ENCODE results near the gene AFF3.
"Not testable (repeated sequence)": the region's sequence is repeated elsewhere in the genome, so short reads cannot be mapped to it uniquely, and the experiment has no call there.

Gene AFF3

DNA sequence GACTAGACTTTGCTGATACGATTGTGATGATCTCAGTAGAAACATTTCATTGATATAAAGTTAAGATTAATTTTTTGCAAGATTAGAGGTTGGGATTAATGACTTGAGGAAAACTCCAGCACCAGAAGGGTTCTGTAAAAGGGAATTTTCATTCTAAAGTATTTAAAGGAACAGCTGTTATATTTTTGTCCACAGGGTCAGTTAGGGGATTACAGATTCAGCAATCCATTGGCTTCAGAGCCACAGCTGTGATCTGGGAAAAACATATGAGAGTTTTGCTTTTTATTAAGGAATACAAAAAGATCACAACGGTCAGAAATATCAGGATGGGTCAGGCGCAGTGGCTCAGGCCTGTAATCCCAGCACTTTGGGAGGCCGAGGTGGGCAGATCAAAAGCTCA lies 633.0 kb downstream of the AFF3 start:
- no peak overlapping the region for H3K4me2 ChIP-seq (ENCODE audit: low read length)
- H2BK5ac ChIP-seq (ENCODE audit: low read depth, low read length, poor library complexity) = no peak overlapping the region
- no peak overlapping the region for H4K8ac ChIP-seq (ENCODE audit: low read depth, low read length)
- no peak for DNase-seq
- H3K18ac ChIP-seq (ENCODE audit: low read length) = no peak overlapping the region
- no peak overlapping the region for H3K4me3 ChIP-seq (ENCODE audit: low read depth, low read length)
- H3K27me3 ChIP-seq (ENCODE audit: insufficient read depth, low read length) = no peaks in the 10 kb centered on the region
- H2AFZ ChIP-seq (ENCODE audit: insufficient read depth, low read length, poor library complexity) = no peak overlapping the region
- H3K4ac ChIP-seq (ENCODE audit: low read depth, low read length) = no peak overlapping the region
- no peaks in the 10 kb centered on the region for H3K4me1 ChIP-seq (ENCODE audit: control insufficient read depth in 1 of 2, insufficient read depth in 2 of 2, low read length in 2 of 2)
- H3K9ac ChIP-seq (ENCODE audit: low read length) = no peak overlapping the region
- no peak overlapping the region for H2BK120ac ChIP-seq (ENCODE audit: insufficient read depth, low read length, poor library complexity)
- no peaks in the 10 kb centered on the region for H3K79me2 ChIP-seq (ENCODE audit: control insufficient read depth, insufficient read depth, low read length, poor library complexity)
- H4K12ac ChIP-seq (ENCODE audit: low read depth, low read length) = no peak overlapping the region
- H3K9me3 ChIP-seq (ENCODE audit: insufficient read depth, low read depth, low read length) = no peaks in the 10 kb centered on the region
- H3K79me1 ChIP-seq (ENCODE audit: low read length) = no peaks in the 10 kb centered on the region
- no peak overlapping the region for H3K27ac ChIP-seq (ENCODE audit: low read depth, low read length)
- no peak overlapping the region for H4K91ac ChIP-seq (ENCODE audit: low read depth, low read length)
- H2AK5ac ChIP-seq (ENCODE audit: low read length) = no peak overlapping the region
- no CpG with 5 or more reads among the region's 4 CpGs for WGBS (ENCODE audit: extremely low coverage, insufficient coverage, insufficient read length)
- H3K23ac ChIP-seq (ENCODE audit: low read length) = no peak overlapping the region
- no peak overlapping the region for H3K14ac ChIP-seq (ENCODE audit: low read length)
- H3K36me3 ChIP-seq (ENCODE audit: control insufficient read depth in 1 of 2, insufficient read depth in 2 of 2, low read length in 2 of 2) = no peaks in the 10 kb centered on the region
- H2BK12ac ChIP-seq (ENCODE audit: low read length) = no peak overlapping the region

DNA sequence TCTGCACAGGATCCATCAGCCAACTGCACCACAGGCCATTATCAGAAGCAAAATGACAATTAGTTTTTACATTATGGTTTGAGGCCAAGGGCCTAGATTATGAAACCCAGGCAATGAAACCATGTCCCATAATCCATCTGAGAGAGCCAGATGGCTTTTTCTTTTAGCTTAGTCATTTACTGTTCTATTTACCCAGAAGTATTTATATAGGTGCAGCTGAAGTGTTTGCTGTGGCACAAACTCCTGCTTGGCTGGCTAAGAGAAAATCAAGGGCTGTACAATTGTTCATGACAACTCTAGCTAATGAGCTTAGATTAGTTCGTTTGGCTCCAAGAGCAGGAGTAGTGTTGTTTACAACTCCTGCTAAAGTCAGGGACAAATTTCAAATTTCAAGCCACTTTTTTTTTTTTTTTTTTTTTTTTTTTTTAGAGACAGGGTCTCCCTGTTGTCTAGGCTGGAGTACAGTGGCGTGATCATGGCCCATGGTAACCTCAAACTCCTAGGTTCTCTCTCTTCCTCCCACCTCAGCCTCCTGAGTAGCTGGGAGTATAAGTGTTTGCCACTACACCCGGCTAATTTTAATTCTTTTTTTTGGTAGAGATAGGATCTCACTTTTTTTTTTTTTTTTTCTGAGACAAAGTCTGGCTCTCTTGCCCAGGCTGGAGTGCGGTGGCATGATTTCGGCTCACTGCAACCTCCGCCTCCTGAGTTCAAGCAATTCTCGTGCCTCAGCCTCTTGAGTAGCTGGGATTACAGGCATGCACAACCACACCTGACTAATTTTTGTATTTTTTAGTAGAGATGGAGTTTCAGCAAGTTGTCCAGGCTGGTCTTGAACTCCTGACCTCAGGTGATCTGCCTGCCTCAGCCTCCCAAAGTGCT lies 634.2 kb downstream of the AFF3 start:
- no peak for DNase-seq
- H2AK5ac ChIP-seq (ENCODE audit: low read length) = no peak overlapping the region
- no peak overlapping the region for H2BK12ac ChIP-seq (ENCODE audit: low read length)
- H3K9ac ChIP-seq (ENCODE audit: low read length) = no peak overlapping the region
- H2BK5ac ChIP-seq (ENCODE audit: low read depth, low read length, poor library complexity) = no peak overlapping the region
- H3K9me3 ChIP-seq (ENCODE audit: insufficient read depth, low read depth, low read length) = no peaks in the 10 kb centered on the region
- no peak overlapping the region for H4K12ac ChIP-seq (ENCODE audit: low read depth, low read length)
- H3K4ac ChIP-seq (ENCODE audit: low read depth, low read length) = no peak overlapping the region
- no peak overlapping the region for H3K4me3 ChIP-seq (ENCODE audit: low read depth, low read length)
- H3K4me1 ChIP-seq (ENCODE audit: control insufficient read depth in 1 of 2, insufficient read depth in 2 of 2, low read length in 2 of 2) = no peaks in the 10 kb centered on the region
- no peak overlapping the region for H3K18ac ChIP-seq (ENCODE audit: low read length)
- H4K91ac ChIP-seq (ENCODE audit: low read depth, low read length) = no peak overlapping the region
- no peak overlapping the region for H3K4me2 ChIP-seq (ENCODE audit: low read length)
- H3K23ac ChIP-seq (ENCODE audit: low read length) = no peak overlapping the region
- H3K14ac ChIP-seq (ENCODE audit: low read length) = no peak overlapping the region
- no peaks in the 10 kb centered on the region for H3K79me2 ChIP-seq (ENCODE audit: control insufficient read depth, insufficient read depth, low read length, poor library complexity)
- no peak overlapping the region for H4K8ac ChIP-seq (ENCODE audit: low read depth, low read length)
- no peaks in the 10 kb centered on the region for H3K36me3 ChIP-seq (ENCODE audit: control insufficient read depth in 1 of 2, insufficient read depth in 2 of 2, low read length in 2 of 2)
- H2AFZ ChIP-seq (ENCODE audit: insufficient read depth, low read length, poor library complexity) = no peak overlapping the region
- no peaks in the 10 kb centered on the region for H3K79me1 ChIP-seq (ENCODE audit: low read length)
- no CpG with 5 or more reads among the region's 7 CpGs for WGBS (ENCODE audit: extremely low coverage, insufficient coverage, insufficient read length)
- no peak overlapping the region for H2BK120ac ChIP-seq (ENCODE audit: insufficient read depth, low read length, poor library complexity)
- H3K27ac ChIP-seq (ENCODE audit: low read depth, low read length) = no peak overlapping the region
- H3K27me3 ChIP-seq (ENCODE audit: insufficient read depth, low read length) = no peaks in the 10 kb centered on the region

DNA sequence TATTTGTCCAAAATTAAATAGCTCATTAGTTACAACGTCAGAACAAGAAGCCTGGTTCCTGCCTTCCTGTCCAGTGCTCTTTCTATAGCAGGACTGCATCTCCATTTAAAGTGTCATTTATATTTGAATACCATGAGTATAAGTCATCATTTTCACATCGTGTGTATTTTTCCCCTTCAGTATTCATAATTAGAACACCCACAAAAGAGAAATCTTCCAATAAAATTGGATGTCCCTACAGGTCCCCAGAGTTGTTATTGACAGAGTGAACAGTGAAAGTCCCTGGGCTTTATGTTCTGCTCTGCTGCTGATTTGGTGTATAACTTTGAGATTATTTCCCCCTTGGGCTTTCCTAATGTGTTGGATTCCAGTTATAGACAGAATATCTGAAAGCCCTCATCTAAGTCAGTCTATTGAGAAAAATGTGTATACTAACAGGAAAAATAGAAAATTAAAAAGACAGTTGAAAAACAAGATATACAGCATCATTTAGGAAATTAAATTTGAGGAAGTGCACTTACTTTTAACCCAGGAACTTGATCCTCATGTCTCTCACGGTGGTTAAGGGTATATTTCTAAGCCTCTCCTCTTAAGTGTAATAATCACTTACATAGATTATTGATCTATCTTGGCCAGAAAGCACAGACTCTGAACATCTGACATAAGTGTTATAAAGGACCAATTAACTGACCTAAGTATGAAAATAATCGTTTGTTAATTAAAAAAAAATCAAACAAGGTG lies 637.4 kb downstream of the AFF3 start:
- Histone ChIP-seq H3K9ac (ENCODE audit: low read length) (no peak overlapping the region), H3K4me2 (ENCODE audit: low read length) (no peak overlapping the region), H3K4me3 (ENCODE audit: low read depth, low read length) (no peak overlapping the region), H3K14ac (ENCODE audit: low read length) (no peak overlapping the region), H3K23ac (ENCODE audit: low read length) (no peak overlapping the region), H3K4ac (ENCODE audit: low read depth, low read length) (no peak overlapping the region), H3K36me3 (ENCODE audit: control insufficient read depth in 1 of 2, insufficient read depth in 2 of 2, low read length in 2 of 2) (no peaks in the 10 kb centered on the region), H3K79me1 (ENCODE audit: low read length) (no peaks in the 10 kb centered on the region), H3K27me3 (ENCODE audit: insufficient read depth, low read length) (no peaks in the 10 kb centered on the region), H3K4me1 (ENCODE audit: control insufficient read depth in 1 of 2, insufficient read depth in 2 of 2, low read length in 2 of 2) (no peaks in the 10 kb centered on the region), H2BK12ac (ENCODE audit: low read length) (no peak overlapping the region), H4K91ac (ENCODE audit: low read depth, low read length) (no peak overlapping the region), H3K9me3 (ENCODE audit: insufficient read depth, low read depth, low read length) (no peaks in the 10 kb centered on the region), H4K12ac (ENCODE audit: low read depth, low read length) (no peak overlapping the region), H3K18ac (ENCODE audit: low read length) (no peak overlapping the region), H4K8ac (ENCODE audit: low read depth, low read length) (no peak overlapping the region), H2AK5ac (ENCODE audit: low read length) (no peak overlapping the region), H3K79me2 (ENCODE audit: control insufficient read depth, insufficient read depth, low read length, poor library complexity) (no peaks in the 10 kb centered on the region), H2AFZ (ENCODE audit: insufficient read depth, low read length, poor library complexity) (no peak overlapping the region), H2BK120ac (ENCODE audit: insufficient read depth, low read length, poor library complexity) (no peak overlapping the region), H3K27ac (ENCODE audit: low read depth, low read length) (no peak overlapping the region), H2BK5ac (ENCODE audit: low read depth, low read length, poor library complexity) (no peak overlapping the region)
- no peak for DNase-seq
- WGBS (ENCODE audit: extremely low coverage, insufficient coverage, insufficient read length) = no CpG with 5 or more reads among the region's 4 CpGs

DNA sequence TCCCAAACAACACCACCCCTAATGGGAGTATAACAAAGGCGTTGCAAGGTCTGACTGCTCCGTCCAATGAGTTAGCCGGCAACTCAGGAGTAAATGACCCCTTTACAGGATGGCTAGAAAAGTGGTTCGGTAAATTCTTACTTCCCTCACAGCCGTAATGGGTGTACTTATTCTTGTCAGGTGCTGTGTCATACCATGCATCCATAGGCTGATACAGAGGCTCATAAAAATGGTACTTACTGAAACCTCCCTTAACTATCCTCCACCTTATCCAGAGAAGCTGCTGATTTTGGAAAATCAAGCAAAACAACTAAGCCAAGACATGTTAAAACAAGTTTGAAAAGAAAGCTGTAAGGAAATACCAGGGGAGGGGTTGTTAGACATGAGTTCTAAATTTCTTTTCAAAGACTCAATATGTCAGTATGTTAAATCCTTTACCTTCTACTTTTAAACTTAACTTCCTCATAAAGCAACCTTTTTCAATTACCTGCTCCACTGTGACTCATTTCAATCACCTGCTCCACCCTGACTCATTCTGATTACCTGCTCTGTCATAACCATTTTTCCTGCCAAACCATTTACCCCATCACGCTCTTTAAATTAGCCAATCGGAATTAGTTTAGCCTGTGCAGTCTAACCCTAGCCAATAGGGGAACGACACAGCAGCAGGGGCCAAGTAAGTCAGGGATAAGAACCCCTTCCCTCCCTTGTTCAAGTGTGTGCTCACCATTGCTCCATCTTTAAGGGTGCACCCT lies 638.6 kb downstream of the AFF3 start:
- not testable (repeated sequence) for H3K4ac ChIP-seq (ENCODE audit: low read depth, low read length); H3K79me2 ChIP-seq (ENCODE audit: control insufficient read depth, insufficient read depth, low read length, poor library complexity); H3K9ac ChIP-seq (ENCODE audit: low read length); H4K91ac ChIP-seq (ENCODE audit: low read depth, low read length); H3K79me1 ChIP-seq (ENCODE audit: low read length); H2BK120ac ChIP-seq (ENCODE audit: insufficient read depth, low read length, poor library complexity); H4K8ac ChIP-seq (ENCODE audit: low read depth, low read length); H2BK5ac ChIP-seq (ENCODE audit: low read depth, low read length, poor library complexity); H3K27me3 ChIP-seq (ENCODE audit: insufficient read depth, low read length); H2AK5ac ChIP-seq (ENCODE audit: low read length); H3K14ac ChIP-seq (ENCODE audit: low read length); H3K4me3 ChIP-seq (ENCODE audit: low read depth, low read length); H3K4me2 ChIP-seq (ENCODE audit: low read length); H3K4me1 ChIP-seq (ENCODE audit: control insufficient read depth in 1 of 2, insufficient read depth in 2 of 2, low read length in 2 of 2); H3K18ac ChIP-seq (ENCODE audit: low read length); H2AFZ ChIP-seq (ENCODE audit: insufficient read depth, low read length, poor library complexity); H2BK12ac ChIP-seq (ENCODE audit: low read length); H3K9me3 ChIP-seq (ENCODE audit: insufficient read depth, low read depth, low read length); H4K12ac ChIP-seq (ENCODE audit: low read depth, low read length); H3K36me3 ChIP-seq (ENCODE audit: control insufficient read depth in 1 of 2, insufficient read depth in 2 of 2, low read length in 2 of 2); H3K23ac ChIP-seq (ENCODE audit: low read length); H3K27ac ChIP-seq (ENCODE audit: low read depth, low read length)
- WGBS (ENCODE audit: extremely low coverage, insufficient coverage, insufficient read length) = no CpG with 5 or more reads among the region's 8 CpGs
- DNase-seq = peak in 1 of 2 donors; percentile 28
